H54 (cell line): ENCODE data around the gene CENPM.

Experiments used
- DNase-seq: peaks from one replicate; pipeline ENCODE4 v3.0.0; 2011; ENCODE audit warnings: low spot score, mixed read lengths; ENCODE audit not compliant: insufficient read length
- FAIRE-seq: peaks from 3 replicates; lab custom pipeline; 2011; peaks lifted over from hg19 to GRCh38; lab: Jason Lieb, UNC
- POLR2A ChIP-seq: IDR thresholded peaks from 2 replicates; pipeline ENCODE4 v1.6.1; 2011; ENCODE audit warnings: low read depth, mild to moderate bottlenecking, low read length

Gene CENPM, protein sequence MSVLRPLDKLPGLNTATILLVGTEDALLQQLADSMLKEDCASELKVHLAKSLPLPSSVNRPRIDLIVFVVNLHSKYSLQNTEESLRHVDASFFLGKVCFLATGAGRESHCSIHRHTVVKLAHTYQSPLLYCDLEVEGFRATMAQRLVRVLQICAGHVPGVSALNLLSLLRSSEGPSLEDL

GRCh38 chr22:41946629-41947423 is at the start of gene CENPM:
CENPM (minus strand) TSS chr22:41947152; CDS start chr22:41947076, 76 bp downstream.
- peak; percentile 84 for FAIRE-seq
- DNase-seq: peak; percentile 70
- no peak; the same call in 1 of the 2 replicates for TF ChIP-seq POLR2A

- TF ChIP-seq POLR2A: no peak
- FAIRE-seq (no peak), DNase-seq (no peak)
Observed at GRCh38 chr22:41995211-41995610, 48.3 kb upstream of the CENPM start.

GRCh38 chr22:41992496-41992895 is 45.5 kb upstream of the CENPM start:
- FAIRE-seq (no peak), DNase-seq (no peak)
- no peak for TF ChIP-seq POLR2A

DNA sequence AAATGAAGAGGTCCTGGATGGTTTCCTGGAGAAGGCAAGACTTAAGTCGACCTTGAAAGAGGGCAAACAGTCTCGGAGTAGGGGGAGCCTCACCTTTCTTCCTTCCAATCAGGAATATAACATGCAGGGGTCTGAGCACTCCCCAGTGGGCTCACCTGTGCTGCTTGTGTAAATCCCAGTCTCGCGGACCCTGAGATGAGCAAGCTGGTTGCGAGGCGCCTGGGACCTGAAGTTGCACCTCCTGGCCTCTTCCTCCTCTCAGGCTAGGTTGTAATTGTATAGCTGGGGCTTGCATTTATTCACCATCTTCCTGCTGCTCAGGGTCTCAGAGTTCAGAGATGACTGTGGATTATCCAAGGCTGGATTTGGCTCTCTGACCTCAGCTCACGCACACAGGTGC is 44.2 kb upstream of the CENPM start:
- TF ChIP-seq POLR2A: no peak
- FAIRE-seq (no peak), DNase-seq (no peak)

DNA sequence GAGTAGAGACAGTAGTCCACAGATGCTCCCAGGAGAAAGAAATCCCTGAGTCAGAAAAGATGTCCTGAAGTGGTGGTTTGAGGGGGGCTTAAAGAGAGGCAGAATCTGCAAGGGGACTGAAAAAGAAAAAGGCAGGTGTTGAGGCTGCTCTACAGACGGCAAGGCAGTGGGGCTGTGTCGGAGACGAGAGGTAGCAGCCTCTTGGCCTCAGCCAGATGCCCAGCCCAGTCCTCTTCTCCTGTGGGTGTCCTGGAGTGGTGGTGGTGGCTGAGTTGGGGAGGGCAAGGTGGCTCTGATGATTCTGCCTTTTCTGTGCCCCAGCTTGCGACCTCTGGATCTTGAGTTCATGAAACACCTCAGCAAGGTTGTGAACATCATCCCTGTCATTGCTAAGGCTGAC is 42.3 kb upstream of the CENPM start:
- FAIRE-seq: no peak
- no peak for TF ChIP-seq POLR2A

DNA sequence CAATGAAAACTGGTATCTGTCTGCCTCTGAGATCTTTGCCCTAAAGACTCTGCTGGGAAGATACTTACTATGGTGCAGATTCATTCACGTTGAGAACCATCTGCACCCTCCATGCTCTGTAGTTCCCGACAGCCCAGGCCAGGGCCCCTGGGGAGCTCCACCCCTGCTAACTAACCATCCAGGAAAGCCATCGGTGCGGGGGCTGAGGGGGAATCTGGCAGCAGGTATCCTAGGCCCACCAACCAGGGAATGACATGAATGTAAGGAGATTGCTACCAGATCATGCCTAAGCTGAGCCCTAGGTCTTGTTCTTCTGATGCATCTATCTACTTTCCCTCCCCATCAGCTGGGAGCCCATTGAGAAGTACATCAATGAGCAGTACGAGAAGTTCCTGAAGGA is 40.3 kb upstream of the CENPM start:
- no peak for FAIRE-seq
- no peak for DNase-seq
- no peak for TF ChIP-seq POLR2A

More for the DNA sequence above, 42.3 kb upstream of the CENPM start:
- no peak for DNase-seq

GRCh38 chr22:41983513-41984405 is 36.8 kb upstream of the CENPM start:
- DNase-seq (no peak), FAIRE-seq (no peak)
- TF ChIP-seq POLR2A: no peak

DNA sequence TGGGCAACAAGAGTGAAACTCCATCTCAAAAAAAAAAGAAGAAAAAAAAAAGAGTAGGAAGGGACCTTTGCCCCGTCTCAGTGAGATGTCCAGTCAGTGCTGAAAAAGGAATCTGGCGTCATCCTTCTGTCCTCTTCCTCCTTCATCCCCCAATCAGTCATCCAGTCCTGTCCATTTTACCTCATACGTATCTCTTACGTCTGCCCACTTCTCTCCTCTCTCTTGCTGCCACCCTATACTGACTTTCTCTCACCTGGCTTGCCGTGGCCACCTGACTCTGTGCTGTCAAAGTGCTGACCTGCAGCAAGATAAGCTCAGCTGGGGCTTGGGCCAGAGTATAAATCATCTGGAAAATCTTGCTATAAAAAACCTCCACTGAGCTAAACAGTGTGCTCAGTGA is 35.9 kb upstream of the CENPM start:
- FAIRE-seq (no peak), DNase-seq (no peak)
- TF ChIP-seq POLR2A: no peak

DNA sequence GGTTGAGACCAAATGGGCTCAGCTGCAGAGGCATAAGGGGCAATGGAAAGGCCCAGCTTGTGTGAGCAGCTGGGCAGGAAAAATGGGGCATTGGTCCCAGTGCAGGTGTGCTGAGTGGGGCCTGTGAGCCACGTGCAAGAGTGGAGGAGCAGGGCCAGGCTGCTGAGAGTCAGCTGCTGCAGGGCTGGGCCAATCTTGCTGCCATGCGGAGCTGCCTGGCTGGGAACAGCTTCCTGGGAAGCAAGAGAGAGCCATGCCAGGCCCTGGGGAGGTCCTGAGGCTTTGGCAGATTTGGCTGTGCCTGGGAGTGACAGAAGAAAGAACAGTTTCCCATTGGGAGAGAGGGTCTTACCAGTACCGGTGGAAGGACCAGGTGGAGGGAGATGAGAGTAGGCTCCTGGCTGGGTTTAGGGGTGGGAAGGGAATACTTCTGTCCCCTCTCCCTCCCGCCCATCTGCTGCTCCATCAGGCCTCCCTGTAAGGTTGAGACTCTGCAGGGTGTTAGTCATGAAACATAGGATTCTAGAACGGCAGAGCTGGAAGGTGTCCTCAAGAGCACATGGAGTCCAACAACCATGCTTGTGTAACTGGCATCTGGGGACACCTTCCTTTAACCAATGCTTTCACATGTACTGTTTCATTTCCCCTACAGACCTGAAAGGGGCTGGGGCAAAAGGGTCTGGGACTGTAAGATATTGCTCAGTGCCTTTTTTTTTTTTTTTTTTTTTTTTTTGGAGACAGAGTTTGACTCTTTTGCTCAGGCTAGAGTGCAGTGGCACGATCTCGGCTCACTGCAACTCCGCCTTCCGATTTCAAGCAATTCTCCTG is 32.7 kb upstream of the CENPM start:
- FAIRE-seq (no peak), DNase-seq (no peak)
- no peak for TF ChIP-seq POLR2A

DNA sequence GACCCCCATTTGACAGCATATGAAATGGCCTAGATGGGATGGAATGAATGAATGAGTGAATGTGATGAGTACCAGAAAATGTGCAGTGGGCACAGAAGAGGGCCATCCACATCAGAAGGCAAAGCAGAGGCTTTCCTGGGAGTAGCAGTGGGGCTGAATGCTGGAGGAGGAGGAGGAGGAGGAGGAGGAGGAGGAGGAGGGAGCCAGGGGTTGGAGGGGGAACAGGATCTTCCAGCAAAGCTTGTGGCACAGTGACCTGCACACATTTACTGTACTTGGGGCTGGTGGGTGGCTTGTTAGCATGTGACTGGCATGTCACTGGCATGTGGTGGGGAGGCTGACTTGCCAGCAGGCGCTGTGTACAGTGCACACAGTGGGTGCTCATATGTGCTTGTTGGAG is 31.8 kb upstream of the CENPM start:
- no peak for FAIRE-seq
- TF ChIP-seq POLR2A: no peak

DNA sequence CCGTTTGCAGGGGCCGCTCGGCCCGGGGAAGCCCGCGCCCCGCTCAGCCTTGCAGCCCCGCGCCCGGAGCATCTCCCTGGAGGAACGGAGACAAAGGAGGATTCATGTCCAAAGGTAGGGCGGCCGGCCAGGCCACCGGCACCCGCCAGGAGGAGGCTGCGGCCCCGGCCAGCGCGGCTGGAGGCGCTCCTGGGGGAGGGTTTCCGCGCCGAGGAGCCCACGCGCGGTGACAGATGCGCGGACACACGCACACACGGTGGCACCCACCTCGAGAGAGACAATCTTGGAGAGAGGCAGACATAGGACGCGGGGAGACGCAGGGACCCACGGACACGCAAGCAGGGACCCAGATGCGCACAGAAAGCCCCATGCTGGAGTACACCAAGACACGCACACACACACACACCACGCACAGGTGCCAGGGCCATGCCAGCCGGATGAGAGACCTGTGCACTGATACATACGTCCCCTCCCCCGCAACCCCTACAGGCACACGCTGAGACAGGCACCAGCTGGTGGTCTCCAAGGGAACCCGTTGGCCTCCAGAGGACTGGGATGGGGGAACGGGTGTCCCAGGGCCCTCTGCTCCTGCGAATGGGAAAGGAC is 30.1 kb upstream of the CENPM start:
- no peak for DNase-seq
- no peak for FAIRE-seq
- TF ChIP-seq POLR2A: no peak

More for the DNA sequence above, 31.8 kb upstream of the CENPM start:
- DNase-seq: no peak

DNA sequence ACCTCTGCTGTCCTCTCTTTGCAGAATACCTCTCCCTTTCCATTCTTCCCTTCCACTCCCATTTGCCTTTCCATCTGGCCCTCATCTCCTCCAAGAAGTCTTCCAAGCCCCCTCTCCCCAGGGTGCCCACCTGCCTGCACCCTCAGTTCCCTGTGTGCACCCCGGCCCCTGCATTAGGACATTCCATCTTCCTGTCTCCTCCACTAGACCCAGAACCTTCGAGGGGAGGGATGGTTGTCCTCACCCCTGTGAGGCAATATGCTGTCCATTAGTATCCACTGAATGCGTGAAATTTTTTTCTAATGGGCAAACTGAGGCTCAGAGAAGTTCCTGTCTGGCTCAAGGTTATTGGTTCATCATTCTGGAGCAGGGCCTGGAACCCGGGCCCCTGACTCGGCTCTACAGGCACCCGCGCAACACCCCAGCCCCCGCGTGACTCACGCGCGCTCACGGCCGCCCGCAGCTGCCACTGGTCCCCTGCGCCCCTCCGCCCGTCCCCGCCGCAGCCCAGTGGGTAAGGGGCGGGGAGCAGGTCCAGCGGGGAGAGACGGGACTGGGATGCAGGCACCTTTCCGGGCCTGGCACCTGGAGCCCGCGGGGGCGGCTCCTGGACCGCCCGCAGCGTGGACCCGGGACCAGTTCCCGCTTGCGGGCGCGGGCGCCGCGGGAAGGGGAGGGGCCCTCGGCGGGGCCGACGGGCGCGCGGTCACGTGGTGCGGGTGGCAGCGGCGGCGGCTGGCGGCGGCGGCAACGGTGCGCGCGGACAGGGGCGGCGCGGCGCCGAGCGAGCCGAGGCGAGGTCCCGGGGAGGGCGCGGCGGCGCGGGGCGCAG is 29.3 kb upstream of the CENPM start:
- TF ChIP-seq POLR2A: no peak
- no peak for DNase-seq
- no peak for FAIRE-seq
